HG03097 (cell line): Measurements from ENCODE around the gene GNE.
"Not testable (repeated sequence)": the region's sequence is repeated elsewhere in the genome, so short reads cannot be mapped to it uniquely, and the experiment has no call there.

Experiments used
- ATAC-seq: cut with Tn5 transposase; IDR thresholded peaks from one replicate; pipeline ENCODE4 v1.9.1; 2021; ENCODE audit not compliant: unreplicated experiment, low FRiP score

The GNE gene, protein sequence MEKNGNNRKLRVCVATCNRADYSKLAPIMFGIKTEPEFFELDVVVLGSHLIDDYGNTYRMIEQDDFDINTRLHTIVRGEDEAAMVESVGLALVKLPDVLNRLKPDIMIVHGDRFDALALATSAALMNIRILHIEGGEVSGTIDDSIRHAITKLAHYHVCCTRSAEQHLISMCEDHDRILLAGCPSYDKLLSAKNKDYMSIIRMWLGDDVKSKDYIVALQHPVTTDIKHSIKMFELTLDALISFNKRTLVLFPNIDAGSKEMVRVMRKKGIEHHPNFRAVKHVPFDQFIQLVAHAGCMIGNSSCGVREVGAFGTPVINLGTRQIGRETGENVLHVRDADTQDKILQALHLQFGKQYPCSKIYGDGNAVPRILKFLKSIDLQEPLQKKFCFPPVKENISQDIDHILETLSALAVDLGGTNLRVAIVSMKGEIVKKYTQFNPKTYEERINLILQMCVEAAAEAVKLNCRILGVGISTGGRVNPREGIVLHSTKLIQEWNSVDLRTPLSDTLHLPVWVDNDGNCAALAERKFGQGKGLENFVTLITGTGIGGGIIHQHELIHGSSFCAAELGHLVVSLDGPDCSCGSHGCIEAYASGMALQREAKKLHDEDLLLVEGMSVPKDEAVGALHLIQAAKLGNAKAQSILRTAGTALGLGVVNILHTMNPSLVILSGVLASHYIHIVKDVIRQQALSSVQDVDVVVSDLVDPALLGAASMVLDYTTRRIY

GRCh38 chr9:36258208-36258995 lies at the start of gene GNE:
Gene GNE, minus strand, starts transcription at chr9:36258448. Its CDS starts 9,093 bp downstream, at chr9:36249355.
- peak; percentile 81 for ATAC-seq

DNA sequence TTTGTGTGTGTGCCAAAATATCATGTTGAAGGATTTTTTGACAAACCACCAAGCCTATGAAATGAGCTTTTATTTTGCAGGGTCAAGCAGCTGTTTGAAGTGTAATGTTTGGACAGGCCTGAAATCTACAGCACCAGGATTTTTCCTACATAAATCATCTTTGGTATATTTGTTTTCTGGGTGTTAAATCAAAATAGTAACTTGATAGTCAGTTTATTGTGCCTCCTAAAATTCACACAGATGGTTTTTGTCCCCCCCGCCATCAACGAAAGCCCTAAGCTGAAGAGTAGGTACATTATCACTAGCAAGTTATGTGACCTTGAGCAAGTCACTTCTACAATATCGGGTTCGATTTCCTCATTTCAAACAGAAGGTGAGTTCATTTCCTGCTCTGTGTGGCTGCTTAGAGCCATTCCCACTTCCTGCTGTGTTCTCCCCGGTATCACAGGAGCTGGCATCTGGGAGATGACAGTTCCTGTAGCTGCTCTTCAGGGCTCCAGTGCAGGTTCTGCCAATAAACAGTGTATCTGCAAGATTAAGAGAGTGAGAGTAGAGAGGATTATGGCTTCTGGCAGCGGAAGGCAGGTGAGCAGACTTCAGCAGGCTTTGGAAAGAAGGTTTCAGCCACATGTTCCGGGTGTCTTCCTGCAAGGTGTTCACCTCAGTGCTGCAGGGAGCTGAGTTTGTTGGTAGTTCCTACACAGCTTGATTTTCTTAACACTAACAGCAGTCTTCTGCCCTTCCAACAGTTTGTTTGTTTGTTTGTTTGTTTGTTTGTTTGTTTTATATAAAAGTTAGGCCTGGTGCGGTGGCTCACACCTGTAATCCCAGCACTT lies 48.4 kb upstream of the GNE start:
- no peak for ATAC-seq

GRCh38 chr9:36304366-36304765 lies 46.1 kb upstream of the GNE start:
- not testable (repeated sequence) for ATAC-seq

GRCh38 chr9:36301227-36301626 lies 43.0 kb upstream of the GNE start:
- no peak for ATAC-seq

GRCh38 chr9:36298566-36298965 lies 40.3 kb upstream of the GNE start:
- ATAC-seq, result no peak

DNA sequence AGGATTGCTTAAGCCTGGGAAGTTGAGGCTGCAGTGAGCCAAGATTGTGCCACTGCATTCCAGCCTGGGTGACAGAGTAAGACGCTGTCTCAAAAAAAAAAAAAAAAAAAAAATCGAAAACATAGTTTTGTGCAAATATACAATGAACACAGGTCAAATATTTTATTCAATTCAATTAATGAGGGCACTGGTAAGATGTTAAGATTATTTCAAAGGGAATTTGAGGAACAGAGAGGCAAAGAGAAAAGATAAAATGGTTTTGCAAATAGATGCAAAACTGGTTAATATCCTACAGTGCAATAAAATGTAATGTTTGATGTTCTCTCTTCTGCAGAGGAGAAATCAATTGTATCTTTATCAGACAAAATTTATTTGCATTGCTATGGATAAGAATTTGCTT lies 39.5 kb upstream of the GNE start:
- no peak for ATAC-seq

- not testable (repeated sequence) for ATAC-seq
Measured at GRCh38 chr9:36294996-36295395, 36.7 kb upstream of the GNE start.

GRCh38 chr9:36293918-36294317 lies 35.7 kb upstream of the GNE start:
- ATAC-seq, result no peak

DNA sequence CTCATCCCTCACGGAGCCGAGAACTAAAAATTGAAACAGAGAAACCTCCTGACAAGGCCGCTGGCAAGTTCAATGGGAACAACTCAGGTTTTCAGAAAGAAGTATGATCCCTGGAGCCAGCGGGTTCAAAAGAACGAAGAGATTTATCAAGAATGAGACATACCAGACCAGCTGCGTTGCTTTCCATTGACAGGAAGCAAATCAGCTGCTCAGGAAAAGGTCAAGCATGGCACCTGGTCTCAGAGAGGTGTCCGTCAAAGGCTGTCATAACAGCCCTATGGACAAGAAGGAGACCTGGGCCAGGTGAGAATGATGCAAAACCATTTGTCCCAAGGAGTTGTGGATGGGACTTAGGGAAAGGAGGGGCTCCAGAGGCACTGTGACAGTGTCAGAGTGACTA lies 34.9 kb upstream of the GNE start:
- no peak for ATAC-seq

DNA sequence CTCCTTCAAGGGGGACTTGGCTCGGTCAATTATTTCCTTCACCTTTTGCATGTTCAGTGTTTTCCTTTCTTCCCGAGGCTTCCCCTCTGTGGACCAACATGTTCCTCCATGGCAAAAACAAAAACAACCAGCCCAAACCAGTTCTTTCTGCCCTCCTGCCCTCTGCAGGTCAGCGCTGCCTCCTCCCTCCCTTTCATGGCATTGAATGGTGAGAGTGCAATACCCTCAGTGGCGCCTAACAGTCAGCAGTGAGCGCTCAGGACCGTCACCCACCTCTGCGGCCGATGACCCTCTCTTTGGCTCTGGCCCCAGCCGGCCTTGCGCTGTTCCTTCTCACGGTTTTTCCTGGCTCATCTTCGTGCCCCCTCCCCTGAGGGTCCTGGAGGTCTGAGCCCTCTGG lies 34.4 kb upstream of the GNE start:
- no peak for ATAC-seq

- ATAC-seq, result no peak
Measured at GRCh38 chr9:36290996-36291395, 32.7 kb upstream of the GNE start.

- ATAC-seq, result no peak
Measured at GRCh38 chr9:36289836-36290435, 31.7 kb upstream of the GNE start.

DNA sequence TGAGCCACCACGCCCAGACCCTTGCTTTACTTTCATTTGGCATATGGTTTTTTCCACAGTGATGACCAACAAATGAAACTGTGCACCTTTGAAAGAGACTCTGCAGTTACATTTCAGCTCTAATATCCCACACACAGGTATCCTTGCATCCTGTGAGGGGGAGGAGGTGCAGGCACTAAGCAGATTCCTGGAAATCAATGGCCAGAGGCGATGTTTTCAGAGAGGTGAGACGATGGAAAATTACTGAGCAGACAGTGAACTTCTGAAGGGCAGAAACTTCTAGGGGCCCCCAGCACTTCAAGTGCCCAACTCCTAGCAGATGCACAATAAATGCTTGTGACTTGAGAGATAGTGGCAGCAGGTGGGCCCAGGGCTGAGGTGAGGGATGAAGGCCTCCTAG lies 29.8 kb upstream of the GNE start:
- no peak for ATAC-seq

DNA sequence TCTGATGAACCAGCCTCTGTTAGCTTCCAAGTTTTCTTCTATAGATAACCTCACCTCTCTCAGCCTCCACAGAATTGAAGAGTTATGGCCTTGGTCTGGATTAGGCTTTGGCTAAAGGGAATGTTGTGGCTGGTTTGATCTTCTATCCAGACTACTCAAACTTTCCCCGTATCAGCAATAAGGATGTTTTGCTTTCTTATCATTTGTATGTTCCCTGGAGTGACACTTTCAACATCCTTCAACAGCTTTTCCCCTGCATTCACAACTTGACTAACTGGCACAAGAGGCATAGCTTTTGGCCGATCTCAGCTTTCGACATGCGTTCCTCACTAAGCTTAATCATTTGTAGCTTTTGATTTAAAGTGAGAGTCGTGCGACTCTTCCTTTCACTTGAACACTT lies 28.1 kb upstream of the GNE start:
- ATAC-seq, result no peak

DNA sequence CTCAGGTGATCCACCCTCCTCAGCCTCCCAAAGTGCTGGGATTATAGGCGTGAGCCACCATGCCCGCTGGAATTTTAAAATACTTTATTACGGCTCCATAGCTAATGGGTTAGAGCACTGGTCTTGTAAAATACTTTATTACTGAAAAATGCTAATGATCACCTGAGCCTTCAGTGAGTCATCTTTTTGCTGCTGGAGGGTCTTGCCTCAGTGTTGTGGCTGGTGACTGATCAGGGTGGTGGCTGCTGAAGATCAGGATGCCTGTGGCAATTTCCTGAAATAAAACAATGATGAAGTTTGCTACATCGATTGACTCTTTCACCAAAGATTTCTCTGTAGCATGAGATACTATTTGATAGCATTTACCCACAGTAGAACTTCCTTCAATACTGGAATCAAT lies 26.0 kb upstream of the GNE start:
- ATAC-seq, result no peak

DNA sequence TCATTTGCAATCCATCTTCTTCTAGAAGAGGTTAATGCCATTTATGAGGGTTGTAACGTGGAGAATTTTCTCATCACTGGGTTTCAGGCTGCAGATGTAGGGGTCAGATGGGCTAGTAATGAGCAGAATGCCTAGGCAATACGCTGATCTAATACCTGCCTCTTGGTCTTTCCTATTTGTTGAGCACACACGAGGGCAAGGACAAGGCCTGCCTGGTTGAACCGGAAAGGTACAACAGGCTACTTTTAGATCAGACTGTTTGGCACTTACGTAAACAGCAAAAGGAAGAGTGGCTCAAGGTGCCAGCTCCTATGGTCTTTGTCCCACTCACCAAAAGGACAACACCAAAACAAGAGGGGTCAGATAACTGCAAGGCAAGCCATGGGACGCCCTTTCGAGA lies 24.0 kb upstream of the GNE start:
- no peak for ATAC-seq

DNA sequence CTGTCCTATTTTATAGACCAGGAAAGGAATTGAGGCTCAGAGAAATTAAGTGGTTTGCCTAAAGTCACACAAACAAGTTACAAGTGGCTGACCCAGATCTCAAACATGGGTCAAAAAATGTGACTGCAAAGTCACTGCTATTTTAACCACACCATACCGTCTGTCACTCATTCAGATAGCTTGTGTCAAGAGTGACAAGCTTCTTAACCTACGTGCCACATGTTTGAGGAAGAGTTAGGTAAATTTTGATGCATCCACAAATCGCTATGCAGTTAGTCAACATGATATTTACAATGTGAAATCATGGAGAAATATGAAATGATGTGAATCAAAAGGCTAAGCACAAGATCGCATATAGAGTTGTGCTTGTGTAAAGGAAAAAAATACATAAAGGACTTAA lies 22.7 kb upstream of the GNE start:
- ATAC-seq, result no peak

- no peak for ATAC-seq
Measured at GRCh38 chr9:36278243-36278642, 20.0 kb upstream of the GNE start.

GRCh38 chr9:36276781-36277181 lies 18.5 kb upstream of the GNE start:
- ATAC-seq, result no peak

- ATAC-seq, result no peak
Measured at GRCh38 chr9:36276254-36276653, 18.0 kb upstream of the GNE start.
